Loucy (cell line): Measurements from ENCODE around the gene BCL2L15.

Experiments used
- EZH2phosphoT487 ChIP-seq: fragments of 200-600 bp; IDR thresholded peaks from 2 replicates; pipeline ENCODE4 v1.6.1; 2018; ENCODE audit warnings: antibody characterized with exemption, mild to moderate bottlenecking, moderate library complexity, borderline replicate concordance
- TF ChIP-seq, protein P1 (sequence below): fragments of 200-600 bp; sonication (generic); conservative IDR thresholded peaks from 2 replicates; pipeline ENCODE4 v1.5.1; 2014; ENCODE audit warnings: mild to moderate bottlenecking, antibody characterized with exemption, low read length

DNA sequence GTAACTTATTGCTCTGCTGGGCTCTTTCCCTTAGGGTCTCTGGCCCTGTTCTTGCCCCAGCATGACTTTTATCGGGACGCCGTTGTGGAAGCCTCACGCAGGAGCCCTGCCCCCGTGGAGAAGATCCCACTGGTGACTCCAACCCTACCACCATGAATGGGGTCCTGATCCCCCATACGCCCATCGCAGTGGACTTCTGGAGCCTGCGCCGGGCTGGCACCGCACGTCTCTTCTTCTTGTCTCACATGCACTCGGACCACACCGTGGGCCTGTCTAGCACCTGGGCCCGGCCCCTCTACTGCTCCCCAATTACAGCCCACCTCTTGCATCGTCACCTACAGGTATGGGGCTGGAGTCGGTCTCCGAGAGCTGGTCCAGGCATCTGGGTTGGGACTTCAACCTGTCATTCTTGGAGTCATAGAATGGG, 18.1 kb upstream of the BCL2L15 start:
- TF ChIP-seq, protein P1, sequence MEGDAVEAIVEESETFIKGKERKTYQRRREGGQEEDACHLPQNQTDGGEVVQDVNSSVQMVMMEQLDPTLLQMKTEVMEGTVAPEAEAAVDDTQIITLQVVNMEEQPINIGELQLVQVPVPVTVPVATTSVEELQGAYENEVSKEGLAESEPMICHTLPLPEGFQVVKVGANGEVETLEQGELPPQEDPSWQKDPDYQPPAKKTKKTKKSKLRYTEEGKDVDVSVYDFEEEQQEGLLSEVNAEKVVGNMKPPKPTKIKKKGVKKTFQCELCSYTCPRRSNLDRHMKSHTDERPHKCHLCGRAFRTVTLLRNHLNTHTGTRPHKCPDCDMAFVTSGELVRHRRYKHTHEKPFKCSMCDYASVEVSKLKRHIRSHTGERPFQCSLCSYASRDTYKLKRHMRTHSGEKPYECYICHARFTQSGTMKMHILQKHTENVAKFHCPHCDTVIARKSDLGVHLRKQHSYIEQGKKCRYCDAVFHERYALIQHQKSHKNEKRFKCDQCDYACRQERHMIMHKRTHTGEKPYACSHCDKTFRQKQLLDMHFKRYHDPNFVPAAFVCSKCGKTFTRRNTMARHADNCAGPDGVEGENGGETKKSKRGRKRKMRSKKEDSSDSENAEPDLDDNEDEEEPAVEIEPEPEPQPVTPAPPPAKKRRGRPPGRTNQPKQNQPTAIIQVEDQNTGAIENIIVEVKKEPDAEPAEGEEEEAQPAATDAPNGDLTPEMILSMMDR: no peak
- no peak for TF ChIP-seq EZH2phosphoT487
